HG03432 (cell line): Measurements from ENCODE around the gene GBE1.
"Not testable (repeated sequence)": the region's sequence is repeated elsewhere in the genome, so short reads cannot be mapped to it uniquely, and the experiment has no call there.

Source experiments
- ATAC-seq: cut with Tn5 transposase; IDR thresholded peaks from one replicate; pipeline ENCODE4 v1.9.1; 2021; ENCODE audit warnings: mild to moderate bottlenecking, moderate library complexity; ENCODE audit not compliant: unreplicated experiment

GBE1 gene

GRCh38 chr3:81758275-81758674, 3.2 kb downstream of the GBE1 start:
- no peak for ATAC-seq

DNA sequence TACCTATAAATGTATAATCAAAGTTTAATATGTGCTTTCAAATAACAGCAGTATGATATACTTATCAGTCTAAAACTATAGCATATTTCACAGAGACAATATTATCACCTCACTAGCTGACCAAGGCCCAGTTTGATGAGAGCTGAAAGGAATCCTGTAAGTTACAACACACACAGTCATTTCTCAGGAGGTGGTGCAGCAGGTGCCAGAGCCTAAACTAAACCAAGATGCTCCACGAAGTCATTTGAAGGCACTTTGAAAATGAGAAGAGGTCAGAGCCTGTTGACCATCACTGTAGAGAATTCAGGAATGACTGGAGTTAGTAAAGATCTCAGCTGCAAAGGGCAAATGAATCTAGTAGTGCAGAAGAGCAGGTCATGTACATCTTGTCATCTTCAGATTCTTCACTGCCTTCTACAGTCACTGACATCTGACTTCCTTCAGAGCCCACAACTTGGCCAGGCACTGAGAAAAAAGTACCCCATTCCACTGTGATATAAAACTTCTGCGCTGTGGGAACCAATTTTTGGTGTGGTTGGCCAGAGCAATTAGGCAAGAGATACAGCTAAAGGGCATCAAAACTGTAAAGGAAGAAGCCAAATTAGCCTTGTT, 7.9 kb downstream of the GBE1 start:
- ATAC-seq: peak; percentile 43

- no peak for ATAC-seq
Measured at GRCh38 chr3:81752604-81753003, 8.8 kb downstream of the GBE1 start.

- no peak for ATAC-seq
Measured at GRCh38 chr3:81749265-81749664, 12.2 kb downstream of the GBE1 start.

GRCh38 chr3:81747280-81747679, 14.2 kb downstream of the GBE1 start:
- not testable (repeated sequence) for ATAC-seq

- ATAC-seq: no peak
Measured at GRCh38 chr3:81744366-81744765, 17.1 kb downstream of the GBE1 start.

GRCh38 chr3:81743096-81744025, 18.1 kb downstream of the GBE1 start:
- ATAC-seq: no peak

GRCh38 chr3:81742581-81742980, 18.9 kb downstream of the GBE1 start:
- ATAC-seq: no peak

DNA sequence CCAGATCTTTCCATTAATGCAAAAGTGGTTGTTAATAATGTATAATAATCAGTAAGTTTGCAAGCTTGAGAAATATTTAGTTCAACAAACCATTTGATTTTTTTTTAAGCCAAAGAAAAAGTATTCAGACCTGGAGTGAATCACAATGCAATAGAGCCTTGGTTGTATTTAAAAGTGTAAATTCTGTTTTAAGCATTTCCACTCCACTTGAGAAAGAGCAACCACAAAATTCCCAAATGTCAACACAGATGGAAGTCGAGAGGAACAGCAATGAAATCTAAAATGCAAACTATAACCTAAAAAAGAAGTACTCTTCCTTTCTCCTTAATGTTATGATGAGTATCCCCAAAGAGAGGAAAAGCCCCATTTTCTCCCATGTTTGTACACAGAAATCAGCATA, 20.2 kb downstream of the GBE1 start:
- no peak for ATAC-seq

GRCh38 chr3:81740731-81741130, 20.7 kb downstream of the GBE1 start:
- peak; percentile 56 for ATAC-seq

- no peak for ATAC-seq
Measured at GRCh38 chr3:81735334-81735733, 26.1 kb downstream of the GBE1 start.

- no peak for ATAC-seq
Measured at GRCh38 chr3:81734742-81735141, 26.7 kb downstream of the GBE1 start.

DNA sequence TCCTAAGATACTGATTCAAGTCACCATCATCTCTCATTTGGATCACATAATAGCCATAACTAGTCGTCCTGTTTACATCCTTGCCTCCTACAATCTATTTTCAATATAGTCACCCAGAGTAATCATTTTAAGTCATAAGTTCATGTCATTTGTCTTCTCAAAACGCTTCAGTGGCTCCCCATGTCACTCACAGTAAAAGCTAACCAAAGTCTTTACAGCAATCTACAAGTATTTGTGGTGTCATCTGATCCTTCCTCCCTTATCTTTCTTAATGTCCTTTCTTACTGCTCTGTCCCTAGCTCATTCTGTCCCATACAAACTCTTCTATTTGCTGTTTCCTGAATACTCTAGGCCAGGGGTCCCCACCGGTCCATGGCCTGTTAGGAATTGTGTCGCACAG, 28.8 kb downstream of the GBE1 start:
- ATAC-seq: no peak

DNA sequence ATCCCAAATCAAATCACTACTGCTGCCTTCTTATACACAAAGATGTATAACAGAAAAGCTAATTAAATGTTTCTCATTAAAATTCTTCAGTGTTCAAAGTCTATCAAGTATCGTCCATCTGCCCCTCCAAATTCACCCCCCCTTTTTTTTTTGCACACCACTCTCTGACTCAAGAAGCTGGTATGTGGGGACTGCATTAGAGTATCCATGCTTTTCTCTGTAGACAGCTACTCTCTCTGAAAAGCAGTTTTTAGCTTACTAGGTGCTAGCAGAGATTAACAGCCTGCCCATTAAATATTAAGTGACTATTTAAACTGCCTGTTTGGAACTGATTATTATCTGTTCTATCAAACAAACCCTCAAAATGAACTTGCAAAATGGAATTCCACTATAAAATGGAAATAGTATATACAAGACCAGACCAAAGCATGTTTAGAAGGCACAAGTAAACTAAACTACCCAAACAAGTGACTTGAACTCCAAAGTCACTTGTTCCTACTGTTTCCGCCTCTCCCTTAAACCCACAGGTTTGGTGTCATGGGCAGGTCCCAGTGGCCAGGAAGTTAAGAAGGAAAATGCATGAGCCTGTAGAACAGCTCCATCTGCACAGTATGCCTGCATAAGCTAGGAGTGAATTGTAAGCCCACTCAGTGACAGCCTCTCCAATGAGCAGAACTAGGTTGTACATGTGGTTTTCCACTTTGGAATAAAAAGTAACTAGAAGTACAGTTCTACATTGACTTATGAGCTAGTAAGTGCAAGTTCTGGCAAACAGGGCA, 32.5 kb downstream of the GBE1 start:
- ATAC-seq: no peak

- ATAC-seq: no peak
Measured at GRCh38 chr3:81726735-81727134, 34.7 kb downstream of the GBE1 start.

DNA sequence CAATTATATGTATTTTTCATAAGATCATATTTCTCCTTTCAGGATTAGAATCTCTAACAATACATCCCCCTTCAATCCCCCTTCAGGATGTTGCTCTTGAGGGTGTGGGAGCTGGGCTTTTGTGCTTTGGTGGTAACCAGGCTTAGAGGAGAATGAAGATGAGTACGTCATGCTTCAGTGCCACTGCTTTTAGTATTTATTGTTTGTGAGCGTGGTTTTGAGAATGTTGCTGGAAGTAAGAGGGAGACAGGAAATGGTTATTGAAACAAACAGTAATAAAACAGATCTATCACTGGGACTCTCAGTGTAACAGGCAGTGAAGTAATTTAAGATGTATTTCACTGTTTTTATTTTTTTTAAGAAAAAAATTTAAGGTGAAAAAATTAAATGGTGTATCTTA, 35.3 kb downstream of the GBE1 start:
- ATAC-seq: no peak

GRCh38 chr3:81723732-81724313, 37.6 kb downstream of the GBE1 start:
- peak; percentile 47 for ATAC-seq

DNA sequence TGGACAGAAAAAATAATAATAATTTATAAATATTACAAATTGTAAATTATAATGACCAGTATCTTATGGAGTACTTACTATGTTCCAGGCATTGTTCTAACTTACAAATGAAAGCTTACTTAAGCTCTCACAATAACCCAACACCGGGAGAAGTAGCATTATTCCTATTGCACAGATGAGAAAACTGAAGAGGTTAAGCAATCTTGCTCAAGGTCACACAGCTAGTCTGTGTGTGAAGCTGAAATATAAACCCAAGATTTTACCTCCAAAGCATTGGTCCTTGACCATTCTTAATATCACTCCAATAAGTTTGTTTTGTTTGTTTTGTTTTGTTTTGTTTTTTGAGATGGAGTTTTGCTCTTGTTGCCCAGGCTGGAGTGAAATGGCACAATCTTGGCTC, 43.1 kb downstream of the GBE1 start:
- ATAC-seq: no peak

GRCh38 chr3:81716870-81717509, 44.5 kb downstream of the GBE1 start:
- ATAC-seq: no peak

DNA sequence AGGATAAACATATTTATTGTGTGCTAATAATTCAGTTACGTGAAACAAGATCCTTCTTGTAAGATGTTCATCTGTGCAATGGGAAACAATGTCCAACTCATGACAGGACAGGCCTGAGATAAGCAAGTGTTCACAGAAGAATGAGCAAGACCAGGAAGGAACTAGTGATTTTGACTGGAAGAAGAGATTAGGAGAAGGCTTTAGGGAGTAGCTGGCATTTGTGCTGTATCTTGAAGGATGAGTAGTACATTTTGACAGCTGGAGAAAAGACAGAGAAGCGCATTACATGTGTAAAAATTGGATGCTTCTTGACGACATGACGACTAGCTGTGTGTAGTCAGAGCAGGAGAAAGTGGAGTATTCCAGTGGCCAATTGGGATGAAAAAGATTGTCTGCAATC, 48.4 kb downstream of the GBE1 start:
- no peak for ATAC-seq

- ATAC-seq: no peak
Measured at GRCh38 chr3:81709606-81710005, 51.8 kb downstream of the GBE1 start.
